ENCODE data around the gene SSC5D. TPM values are rescaled to one million over a fixed set of nuclear protein-coding genes. Genes with fewer than 3 reads are reported as not detected.

Gene SSC5D
- total RNA-seq, 6 experiments from 2014 or later = 47.7 to 59.9 (median 51.9) TPM

DNA sequence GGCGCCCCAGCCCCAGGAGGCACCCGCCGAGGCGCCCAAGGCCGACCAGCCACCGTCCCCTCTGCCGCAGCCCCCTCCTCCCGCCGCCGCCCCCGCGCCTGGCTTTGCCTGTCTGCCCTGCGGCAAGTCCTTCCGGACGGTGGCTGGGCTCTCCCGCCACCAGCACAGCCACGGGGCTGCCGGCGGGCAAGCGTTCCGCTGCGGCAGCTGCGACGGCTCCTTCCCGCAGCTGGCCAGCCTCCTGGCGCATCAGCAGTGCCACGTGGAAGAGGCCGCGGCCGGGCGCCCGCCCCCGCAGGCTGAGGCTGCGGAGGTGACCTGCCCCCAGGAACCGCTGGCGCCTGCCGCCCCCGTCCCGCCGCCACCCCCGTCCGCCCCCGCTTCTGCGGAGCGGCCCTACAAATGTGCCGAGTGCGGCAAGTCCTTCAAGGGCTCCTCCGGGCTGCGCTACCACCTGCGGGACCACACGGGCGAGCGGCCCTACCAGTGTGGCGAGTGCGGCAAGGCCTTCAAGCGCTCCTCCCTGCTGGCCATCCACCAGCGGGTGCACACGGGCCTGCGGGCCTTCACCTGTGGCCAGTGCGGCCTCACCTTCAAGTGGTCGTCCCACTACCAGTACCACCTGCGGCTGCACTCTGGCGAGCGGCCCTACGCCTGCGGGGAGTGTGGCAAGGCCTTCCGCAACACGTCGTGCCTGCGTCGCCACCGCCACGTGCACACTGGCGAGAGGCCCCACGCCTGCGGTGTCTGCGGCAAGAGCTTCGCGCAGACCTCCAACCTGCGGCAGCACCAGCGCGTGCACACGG lies 5.9 kb upstream of the SSC5D start:
- Mint-ChIP-seq H3K4me3 (no peak overlapping the region), H3K27ac (no peak overlapping the region), H3K27me3 (ENCODE audit: insufficient read depth) (peaks cover 2% of the 10 kb centered on the region), H3K4me1 (ENCODE audit: low read depth) (peaks cover 44% of the 10 kb centered on the region), H3K9me3 (no peaks in the 10 kb centered on the region), H3K36me3 (ENCODE audit: low read depth) (no peaks in the 10 kb centered on the region; the same call in 1 of the 2 replicates)
- DNase-seq = no peak
- TF ChIP-seq, protein P1, sequence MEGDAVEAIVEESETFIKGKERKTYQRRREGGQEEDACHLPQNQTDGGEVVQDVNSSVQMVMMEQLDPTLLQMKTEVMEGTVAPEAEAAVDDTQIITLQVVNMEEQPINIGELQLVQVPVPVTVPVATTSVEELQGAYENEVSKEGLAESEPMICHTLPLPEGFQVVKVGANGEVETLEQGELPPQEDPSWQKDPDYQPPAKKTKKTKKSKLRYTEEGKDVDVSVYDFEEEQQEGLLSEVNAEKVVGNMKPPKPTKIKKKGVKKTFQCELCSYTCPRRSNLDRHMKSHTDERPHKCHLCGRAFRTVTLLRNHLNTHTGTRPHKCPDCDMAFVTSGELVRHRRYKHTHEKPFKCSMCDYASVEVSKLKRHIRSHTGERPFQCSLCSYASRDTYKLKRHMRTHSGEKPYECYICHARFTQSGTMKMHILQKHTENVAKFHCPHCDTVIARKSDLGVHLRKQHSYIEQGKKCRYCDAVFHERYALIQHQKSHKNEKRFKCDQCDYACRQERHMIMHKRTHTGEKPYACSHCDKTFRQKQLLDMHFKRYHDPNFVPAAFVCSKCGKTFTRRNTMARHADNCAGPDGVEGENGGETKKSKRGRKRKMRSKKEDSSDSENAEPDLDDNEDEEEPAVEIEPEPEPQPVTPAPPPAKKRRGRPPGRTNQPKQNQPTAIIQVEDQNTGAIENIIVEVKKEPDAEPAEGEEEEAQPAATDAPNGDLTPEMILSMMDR (IDR thresholded peaks at IDR 0.05) = no peak

DNA sequence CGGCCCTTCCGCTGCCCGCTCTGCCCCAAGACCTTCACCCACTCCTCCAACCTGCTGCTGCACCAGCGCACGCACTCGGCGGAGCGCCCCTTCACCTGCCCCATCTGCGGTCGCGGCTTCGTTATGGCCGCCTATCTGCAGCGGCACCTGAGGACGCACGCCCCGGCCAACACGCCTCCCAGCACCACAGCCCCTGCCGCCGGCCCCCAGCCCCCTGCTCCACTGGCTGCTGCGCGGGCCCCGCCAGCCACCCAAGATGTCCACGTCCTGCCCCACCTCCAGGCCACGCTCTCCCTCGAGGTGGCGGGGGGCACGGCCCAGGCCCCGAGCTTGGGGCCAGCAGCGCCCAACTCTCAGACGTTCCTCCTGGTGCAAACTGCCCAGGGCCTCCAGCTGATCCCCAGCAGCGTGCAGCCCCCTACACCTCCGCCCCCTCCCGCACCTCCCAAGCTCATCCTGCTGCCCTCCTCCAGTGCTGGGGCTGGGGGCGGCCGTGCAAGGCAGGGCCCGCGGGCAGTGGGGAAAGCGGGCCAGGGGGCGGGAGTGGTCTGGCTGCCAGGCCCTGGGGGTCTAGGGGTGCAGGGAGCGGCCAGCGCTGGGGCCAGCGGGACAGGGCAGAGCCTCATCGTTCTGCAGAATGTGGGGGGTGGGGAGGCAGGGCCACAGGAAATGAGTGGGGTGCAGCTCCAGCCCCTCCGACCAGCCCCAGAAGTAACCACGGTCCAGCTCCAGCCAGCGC lies 5.1 kb upstream of the SSC5D start:
- no peak for DNase-seq
- H3K4me1 Mint-ChIP-seq (ENCODE audit: low read depth) = peaks cover 41% of the 10 kb centered on the region

DNA sequence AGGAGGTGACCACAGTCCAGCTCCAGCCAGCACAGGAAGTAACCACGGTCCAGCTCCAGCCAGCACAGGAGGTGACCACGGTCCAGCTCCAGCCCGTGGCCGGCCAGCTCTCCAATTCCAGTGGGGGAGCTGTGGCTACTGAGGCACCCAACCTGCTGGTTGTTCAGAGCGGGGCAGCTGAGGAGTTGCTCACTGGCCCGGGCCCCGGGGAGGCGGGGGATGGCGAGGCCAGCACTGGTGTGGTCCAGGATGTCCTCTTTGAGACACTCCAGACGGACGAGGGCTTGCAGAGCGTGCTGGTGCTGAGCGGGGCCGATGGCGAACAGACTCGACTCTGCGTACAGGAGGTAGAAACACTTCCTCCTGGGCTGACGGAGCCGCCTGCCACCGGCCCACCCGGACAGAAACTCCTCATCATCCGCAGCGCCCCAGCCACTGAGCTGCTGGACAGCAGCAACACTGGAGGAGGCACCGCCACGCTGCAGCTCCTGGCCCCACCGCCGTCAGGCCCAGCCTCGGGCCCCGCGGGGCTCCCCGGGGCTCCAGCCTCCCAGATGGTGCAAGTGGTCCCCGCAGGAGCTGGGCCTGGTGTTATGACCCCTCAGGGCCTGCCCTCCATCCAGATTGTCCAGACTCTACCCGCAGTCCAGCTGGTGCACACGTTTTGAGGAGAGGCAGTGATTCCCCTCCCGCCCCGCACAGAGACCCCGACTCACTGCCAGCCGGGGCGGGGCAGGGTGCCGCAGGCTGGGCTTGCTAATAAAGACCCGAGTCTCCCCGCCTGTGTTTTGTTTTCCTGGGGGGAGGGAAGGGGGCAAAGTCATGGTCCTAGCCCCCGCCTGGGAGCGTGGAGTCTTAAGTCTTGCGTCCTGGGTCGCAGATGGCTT lies 4.3 kb upstream of the SSC5D start:
- H3K4me1 Mint-ChIP-seq (ENCODE audit: low read depth) = peaks cover 38% of the 10 kb centered on the region
- peak overlapping the region; percentile 87 for H3K4me3 Mint-ChIP-seq
- peak overlapping the region; percentile 97 for H3K27ac Mint-ChIP-seq
- TF ChIP-seq, protein P1 (IDR thresholded peaks at IDR 0.05) = no peak
- H3K36me3 Mint-ChIP-seq (ENCODE audit: low read depth) = no peaks in the 10 kb centered on the region
- H3K9me3 Mint-ChIP-seq = no peaks in the 10 kb centered on the region
- no peak for DNase-seq
- H3K27me3 Mint-ChIP-seq (ENCODE audit: insufficient read depth) = peaks cover 4% of the 10 kb centered on the region

More for the DNA sequence above, 5.1 kb upstream of the SSC5D start:
- Mint-ChIP-seq H3K9me3 (no peaks in the 10 kb centered on the region), H3K27ac (no peak overlapping the region), H3K4me3 (no peak overlapping the region), H3K27me3 (ENCODE audit: insufficient read depth) (peaks cover 2% of the 10 kb centered on the region), H3K36me3 (ENCODE audit: low read depth) (no peaks in the 10 kb centered on the region; the same call in 1 of the 2 replicates)
- TF ChIP-seq, protein P1 (IDR thresholded peaks at IDR 0.05) = no peak

DNA sequence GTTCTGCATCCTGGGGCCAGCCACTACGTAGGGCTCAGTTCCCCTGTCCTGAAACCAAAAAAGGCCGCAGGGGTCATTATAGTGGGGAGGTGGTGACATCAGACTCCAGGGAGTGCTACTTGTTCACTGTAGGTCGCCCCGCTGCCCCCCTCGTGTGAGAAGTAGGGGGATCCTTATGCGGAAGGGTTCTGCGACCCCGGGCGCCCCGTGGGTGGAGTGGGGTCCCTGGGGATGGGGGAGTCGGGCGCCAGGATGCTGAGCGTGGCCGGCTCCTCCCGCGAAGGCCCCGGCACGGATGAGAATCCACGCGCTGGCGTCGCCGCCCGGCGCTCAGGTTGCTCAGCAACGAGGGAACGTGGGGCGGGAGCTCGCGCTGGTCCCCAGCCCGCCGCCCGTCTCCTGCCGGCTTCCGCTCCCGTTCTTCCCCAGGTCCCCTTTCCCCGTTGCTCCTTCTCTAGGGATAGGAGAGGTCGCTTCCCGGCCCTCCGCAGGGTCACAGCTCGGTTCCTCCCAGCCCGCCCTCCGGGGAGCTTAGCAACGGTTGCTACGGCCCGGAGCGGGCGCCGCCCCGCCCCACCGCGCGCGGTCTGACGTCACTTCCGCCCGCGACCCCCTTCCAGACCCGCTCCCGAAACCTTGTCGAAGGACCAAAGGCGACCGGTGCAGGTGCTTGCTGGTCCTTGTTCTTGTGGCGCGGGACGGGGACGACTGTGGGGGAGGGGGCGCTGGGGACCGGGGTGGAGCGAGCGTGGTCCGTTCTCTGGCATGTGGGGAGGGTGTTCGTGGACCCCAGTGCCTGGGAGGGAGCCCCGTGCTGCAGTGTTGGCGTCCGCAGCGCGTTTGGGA lies 3.4 kb upstream of the SSC5D start, which contains the start of gene NAT14:
Gene NAT14 (plus strand): TSS at position 596 of the 846 bp plus-strand sequence. CDS start 521 bp downstream, outside the sequence.
- H3K4me1 Mint-ChIP-seq (ENCODE audit: low read depth) = peaks cover 30% of the 10 kb centered on the region
- H3K36me3 Mint-ChIP-seq (ENCODE audit: low read depth) = no peaks in the 10 kb centered on the region
- peak within 1 kb of the TSS; percentile 87 for H3K4me3 Mint-ChIP-seq
- TF ChIP-seq, protein P1 (IDR thresholded peaks at IDR 0.05) = no peak
- DNase-seq = peak; percentile 36
- H3K27me3 Mint-ChIP-seq (ENCODE audit: insufficient read depth) = peaks cover 4% of the 10 kb centered on the region
- H3K27ac Mint-ChIP-seq = peak within 1 kb of the TSS; percentile 97
- H3K9me3 Mint-ChIP-seq = no peaks in the 10 kb centered on the region

Data from HFFc6 (cell line).